Stimulated activated CD4-positive, alpha-beta T cell treated with anti-CD3 and anti-CD28 coated beads, Interleukin-2, amount 100 ng/mL, for 48 hours (primary cell): Measurements from ENCODE around the gene FAM240A.

Experiments used
- DNase-seq, 2 donors: peaks; one replicate each; pipeline ENCODE4 v3.0.0-alpha.2; 2020

FAM240A gene

DNA sequence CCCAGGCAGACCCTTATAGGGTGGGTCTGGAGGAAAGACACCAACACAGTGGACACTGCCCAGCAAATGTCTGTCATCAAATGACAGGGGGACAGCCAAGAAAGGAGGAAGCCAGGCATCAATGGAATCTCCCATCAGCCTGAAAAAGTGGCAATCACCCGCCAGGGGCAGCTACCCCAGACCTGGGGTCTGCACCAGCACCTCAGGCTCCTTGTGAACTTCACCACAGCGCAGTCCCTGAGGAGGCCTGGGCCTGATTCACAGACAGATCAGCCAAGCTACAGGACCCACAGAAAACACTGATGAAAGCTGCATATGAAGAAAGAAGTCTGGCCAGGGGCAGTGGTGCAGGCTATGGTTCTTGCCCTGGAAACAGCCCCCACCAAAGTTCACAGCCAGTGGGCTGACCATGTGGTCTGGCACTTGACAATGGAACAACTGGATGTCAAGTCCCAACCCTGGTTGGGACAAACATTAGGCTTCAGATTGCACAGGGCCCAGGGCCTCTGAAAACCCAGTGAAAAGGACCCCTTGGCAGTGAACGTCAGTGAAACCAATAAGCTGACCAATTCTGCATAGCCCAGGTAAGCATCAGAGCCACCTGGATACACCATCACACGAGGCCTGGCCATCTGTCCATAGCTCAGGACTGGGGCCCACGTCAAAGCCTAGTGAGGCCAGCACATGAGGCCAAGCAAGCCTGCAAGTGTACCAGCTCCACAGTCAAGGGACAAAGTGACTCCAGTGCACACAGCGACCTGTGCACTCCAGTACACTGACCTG is 52.1 kb downstream of the FAM240A start:
- DNase-seq, result no peak

DNA sequence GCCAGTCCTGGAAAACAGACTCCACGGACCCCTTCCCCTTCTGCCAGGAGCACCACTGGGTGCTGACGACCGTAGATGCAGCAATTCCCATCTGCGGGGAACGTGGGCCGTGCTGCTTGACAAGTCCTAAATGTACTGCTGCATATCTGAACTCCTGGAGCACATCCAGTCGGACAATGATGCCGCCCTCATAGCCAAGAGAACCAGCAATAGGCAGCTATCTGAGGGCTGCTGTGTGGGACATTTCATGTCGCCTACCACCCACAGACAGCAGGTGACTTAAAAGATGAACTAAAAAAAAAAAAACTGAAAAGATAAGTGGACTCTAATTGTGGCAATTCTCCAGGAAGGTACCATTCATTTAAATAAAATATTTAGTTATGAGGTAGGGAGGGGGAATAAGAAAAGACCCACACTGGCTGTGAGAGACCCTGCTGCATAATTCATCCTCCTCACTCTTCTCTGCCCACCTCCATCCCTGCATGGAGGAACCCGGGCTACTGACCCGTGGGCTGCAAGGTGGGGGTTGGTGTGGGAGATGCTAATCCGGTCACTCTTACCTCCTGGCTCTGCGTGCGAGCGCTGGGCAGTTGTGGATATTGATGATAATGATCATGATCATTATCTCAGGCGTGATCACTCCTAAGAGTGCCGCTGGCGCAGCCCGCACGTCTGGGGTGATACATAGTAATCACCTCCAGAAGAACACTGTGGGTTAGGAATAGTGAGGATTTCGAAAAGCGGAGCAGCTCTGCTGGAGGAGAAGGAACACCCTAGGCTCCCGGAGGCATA is 52.8 kb downstream of the FAM240A start:
- no peak for DNase-seq

DNA sequence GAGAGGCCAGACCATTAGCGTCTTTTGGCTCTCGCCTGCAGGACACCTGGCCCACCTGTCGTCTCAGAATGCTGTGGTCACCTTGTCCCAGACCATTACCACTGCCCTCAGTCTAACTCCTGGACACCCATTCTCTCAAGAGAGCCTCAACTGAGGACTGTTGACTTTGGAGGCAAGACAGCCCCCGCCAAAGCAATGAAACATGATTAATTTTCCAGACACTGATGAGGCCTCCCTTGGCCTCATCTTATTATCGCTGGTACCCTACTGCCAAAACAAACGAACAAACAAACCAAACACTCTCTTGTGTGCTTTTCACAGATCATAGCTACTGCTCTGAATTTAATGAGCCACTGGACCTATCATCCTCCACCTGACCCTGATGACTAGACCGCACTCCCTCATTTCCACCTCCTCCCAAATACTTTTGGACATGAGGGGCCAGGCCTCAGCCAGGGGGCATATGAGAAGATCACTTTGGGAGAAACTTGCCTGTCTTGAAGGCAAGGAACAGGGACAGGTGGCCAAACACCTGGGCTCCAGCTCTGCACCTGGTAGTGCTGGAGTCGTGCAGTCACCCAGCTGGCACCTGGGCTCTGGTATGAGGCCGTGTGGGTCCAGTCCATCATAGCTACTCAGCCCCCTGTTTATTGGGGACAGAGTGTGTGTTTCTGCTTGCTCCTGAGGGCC is 53.6 kb downstream of the FAM240A start:
- DNase-seq, result no peak

DNA sequence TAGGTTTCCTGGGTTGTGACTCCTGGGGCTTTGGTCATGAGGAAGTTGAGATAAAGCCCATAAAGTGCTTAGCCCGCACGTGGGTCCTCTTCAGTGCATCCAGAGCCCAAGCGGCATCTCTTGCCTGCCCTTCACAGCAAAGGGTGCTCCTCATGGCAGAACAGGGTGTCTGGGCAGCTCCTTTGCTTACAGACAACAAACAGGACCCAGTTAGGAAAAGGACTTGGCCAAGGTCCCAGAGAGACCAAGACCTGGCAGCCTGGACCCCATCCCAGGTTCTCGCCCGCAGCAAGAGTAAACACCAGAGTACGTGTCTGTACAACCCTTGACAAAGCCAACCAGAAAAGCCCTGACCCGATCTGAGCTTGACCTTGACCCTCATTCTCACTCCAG is 54.1 kb downstream of the FAM240A start:
- DNase-seq, result no peak

DNA sequence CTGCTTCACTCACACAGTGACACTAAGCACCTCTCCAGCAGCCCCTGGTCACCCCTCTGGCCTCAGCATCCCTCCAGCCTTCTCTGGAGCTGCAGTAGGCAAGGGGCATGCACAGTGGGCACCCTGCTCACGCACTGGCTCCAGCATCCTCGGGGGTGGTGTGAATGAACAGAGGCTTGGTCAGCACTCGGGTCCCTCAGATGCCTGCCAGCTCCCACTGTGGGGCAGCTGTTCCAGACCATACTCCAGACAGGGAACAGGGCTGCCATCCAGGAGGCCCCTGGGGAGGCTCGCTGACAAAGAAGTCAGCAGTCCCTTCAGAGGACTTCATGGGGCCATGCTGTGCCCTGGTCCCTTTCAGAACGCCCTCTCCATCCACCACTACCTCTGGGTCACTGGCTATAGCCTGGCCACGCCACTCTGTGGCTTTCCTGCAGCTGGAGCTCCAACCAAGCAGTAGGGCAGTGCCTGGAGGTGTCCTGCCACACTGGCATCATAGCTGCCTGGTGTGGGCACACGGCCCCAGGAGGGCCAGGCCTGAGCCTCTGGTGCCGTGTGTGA is 54.8 kb downstream of the FAM240A start:
- no peak for DNase-seq

DNA sequence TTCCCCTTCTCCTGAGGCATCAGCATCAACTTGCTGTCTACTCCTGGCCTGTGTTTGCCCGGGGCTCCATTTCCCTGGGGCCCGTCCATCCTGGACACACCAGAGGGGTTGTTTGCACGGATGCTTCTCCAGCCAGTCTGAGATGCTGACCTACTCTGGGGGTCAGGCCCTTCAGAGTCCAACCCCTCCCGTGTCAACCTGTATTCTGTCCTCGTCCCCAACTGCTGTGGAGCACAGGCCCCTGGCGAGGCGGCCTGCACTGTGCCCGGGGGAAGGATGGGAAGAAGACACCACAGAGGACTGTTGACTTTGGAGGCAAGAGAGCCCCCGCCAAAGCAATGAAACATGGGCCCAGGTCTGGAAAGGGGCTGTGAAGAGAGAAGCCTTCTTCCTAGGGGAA is 55.3 kb downstream of the FAM240A start:
- DNase-seq, result no peak

DNA sequence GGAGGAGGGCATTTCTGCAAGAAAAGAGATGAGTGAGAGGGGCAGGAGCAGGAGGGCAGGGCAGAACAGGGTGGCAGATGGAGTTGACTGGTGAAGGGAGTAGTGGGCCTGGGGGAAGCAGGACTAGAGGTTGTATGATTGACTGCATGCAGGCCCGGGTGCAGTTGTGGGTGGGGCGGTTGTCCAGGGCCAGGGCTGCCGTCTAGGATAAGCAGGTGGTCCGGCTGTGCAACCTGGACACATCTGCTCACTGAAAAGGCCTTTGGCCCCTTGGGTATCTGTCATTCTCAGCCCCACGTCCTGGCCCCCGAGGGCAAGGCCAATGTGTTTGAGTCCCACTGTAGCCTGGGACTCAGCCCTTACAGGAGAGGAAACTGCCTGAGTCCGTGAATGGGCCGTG is 55.8 kb downstream of the FAM240A start:
- no peak for DNase-seq

DNA sequence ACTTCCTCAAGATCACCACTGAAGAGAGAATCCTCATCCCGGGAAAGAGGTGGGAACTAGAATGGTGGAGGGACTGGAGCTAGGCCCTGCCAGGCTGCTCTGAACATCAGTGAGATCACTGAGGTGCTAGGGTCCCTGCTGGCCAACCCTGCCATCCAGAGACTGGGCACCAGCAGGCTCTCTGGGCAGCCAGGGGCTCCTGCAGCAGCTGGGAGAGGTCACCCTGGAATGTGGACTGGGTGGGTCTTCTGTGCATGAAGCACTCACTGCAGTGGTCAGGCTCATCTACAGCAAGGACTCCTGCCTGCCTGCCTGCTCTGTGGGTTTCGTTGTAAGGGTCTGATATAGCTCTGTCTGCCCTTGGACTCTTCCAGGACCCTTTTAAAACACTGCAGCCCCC is 56.3 kb downstream of the FAM240A start:
- no peak for DNase-seq

DNA sequence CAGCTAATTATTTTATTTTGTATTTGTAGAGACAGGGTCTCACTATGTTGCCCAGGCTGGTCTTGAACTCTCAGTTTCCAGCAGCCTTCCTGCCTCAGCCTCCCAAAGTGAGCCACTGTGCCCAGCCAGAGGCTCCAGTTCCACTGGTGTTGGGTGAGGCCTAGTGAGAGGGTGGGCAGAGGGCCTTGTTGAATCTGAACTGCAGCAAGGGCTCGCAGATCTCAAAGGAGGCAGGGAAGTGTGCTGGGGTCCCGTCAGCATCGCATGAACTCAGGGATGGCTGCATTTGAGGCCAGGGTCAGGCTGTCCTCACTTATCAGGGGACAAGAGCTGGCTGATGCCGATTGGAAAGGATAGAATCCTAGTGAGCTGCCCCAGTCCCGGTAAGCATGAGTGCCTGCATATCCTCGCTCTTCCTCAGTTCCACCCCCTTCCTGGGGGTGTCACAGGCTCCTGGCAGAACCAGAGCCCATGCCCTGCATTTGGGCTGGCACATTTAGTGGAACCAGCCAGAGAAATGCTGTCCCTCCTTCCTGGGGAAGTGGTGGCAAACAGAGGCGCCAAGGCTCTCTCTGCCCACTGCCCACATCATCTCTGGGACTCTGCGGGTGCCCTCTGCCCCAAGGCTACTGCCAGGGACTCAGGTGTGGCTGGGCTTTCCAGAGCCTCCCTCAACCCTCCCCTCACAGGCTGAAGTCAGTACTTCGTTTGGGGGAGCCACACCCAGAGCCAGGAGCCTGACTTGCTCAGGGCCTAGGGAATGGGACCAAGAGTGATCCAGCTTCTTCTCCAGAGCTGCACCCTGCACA is 57.1 kb downstream of the FAM240A start:
- no peak for DNase-seq

DNA sequence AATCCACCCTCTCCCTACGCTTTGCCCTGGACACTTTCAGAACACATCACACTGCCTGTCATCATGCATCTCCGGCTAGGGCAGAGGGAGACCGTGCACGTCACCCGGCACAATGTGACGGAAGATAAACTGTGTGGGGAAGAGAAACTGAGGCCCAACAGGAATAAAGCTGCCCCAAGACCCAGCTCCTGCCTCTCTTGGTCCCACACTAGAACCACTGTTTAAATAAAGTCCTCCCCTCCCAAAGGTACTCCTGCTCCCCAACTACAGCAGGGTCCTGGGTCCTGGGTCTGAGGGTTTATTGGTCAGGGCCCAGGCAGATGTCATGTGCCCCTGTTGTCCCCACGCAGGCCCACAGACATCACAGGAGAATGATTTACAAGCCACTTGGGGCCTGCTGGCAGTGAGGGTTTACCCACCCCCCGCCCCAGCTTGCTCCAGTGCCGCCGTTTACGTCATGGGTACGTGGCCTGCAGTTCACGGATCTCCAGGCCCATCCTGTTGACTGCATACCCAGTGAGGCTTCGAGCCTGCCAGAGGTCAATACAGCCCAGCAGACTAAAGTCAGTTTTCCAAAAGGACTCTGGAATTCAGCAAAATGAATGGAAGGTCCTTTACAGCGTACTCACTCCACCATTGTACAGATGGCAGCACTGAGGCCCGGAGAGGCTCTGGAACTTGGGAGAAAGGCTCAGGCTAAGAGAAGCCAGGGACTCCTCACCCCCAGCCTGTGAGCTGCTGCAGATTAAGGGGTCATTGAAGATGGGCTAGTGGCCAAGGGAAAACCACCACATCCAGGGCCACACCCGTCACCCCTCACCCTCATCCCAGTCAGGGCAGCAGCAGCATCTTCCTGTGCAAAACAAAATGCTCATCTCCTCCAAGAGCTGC is 57.9 kb downstream of the FAM240A start:
- no peak for DNase-seq

DNA sequence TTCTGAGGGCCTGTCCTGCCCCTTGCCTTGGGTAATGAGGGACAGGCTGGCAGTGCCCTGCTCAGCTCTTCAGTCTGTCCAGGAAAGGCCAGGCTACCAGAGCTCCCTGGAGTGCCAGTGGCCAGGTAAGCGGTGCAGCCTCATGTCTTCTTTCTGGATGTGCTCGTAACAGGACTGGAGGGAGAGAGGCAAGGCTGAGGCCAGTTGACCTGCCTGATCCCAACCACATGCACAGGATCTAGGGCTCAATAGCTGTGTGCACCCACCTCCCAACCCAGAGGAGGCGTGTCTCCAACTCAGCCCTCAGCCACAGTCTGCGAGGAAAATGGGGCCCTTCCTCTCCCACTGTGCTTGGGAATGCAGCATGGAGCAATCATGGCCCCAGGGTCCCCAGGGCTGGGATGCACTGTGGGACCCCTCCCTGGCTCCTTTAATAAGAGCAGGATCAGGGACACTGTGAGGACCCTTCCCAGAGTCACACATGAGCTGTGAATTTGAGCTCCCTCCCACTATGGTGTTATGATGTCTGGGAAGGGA is 58.6 kb downstream of the FAM240A start:
- DNase-seq, result no peak

DNA sequence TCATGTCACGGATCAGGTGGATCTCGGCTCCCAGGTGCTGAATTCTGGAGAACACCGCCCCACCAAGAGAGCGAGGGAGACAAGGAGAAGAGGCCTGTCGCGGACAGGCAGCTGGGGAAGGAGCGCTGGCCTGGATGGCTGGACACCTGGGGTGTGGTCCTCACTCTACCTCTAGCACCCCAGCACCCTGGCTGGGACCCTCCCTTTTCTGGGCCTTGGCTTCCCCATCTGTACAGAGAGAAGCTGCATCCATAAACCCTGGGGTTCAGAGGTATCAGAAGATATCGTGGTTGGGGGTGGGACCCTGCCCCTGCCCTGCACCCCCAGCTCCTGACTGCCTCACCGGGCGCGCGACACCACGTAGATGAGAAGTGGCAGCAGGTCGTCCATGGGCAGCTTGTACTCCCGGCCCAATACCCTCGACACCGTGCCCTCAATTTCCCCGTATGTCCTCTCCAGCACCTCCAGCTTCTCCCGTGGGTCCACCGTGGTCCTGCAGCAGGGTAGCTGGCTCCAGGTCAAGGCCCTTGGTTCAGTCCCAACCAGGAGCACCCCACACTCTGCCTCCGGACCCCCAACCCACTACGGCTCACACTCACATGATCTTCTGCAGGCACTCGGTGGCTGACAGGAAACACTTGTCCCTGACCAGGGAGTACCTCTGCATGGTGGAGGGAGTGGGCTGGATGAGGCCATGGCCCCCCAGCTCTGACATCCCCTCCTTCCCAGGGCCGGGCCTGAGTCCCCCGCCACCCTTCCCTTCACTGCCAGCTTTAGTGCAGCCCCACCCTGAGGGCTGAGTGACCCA is 59.4 kb downstream of the FAM240A start:
- DNase-seq, result no peak

DNA sequence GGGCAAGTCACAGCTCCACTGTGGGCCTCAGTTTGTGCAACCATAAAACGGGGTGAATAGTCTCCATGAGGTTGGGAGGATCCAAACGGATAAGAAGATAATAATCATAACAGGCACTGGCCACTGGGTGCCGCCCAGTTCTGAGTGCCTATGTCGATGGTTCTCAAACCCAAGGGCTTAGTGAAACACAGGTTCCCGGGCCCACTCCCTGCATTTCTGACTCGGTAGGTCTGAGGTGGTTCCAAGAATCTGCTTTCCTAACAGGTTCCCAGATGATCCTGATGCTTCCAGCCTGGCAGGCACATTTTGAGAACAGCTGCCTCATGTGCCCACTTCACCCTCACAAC is 60.0 kb downstream of the FAM240A start:
- no peak for DNase-seq

DNA sequence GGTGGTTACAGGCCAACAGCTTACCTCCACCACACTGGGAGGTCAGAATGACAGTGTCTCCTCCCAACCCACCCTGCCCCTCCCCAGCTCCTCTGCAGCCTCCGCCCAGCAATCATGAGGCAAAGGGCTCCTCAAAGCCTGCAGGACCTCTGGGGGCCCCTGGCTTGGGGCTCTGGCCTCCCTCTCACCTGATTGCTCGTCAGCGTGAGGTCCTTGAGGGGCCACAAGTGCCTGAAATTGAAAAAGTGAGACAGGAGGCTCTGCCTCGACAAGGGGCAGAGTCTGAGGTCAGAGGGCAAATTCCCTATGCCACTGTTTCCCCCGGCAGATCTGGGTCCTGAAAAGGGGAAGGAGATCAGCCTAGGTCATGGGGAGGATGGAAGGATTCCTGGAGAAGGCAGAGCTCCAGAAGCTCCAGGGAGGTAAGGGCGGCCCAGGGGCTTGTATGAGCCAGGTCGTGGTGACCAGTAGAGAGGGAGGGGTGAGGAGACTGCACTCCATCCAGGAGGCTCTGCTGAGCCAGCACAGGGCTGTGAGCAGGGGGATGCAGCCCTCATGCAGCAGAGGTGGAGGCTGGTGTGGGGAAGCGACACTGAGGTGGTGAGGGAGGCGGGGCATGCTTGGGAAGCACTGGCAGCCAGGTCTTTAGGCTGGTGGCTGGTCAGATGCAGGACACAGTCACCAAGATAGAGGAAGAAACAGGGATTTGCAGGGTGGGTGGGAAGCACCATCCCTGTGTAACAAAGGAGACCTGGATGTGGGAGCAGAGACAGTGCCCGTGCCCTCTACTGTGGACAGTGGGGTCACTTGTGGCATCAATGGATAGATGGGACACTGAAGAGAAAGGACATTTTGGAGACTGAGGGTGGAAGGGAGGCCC is 61.1 kb downstream of the FAM240A start:
- DNase-seq, result no peak

DNA sequence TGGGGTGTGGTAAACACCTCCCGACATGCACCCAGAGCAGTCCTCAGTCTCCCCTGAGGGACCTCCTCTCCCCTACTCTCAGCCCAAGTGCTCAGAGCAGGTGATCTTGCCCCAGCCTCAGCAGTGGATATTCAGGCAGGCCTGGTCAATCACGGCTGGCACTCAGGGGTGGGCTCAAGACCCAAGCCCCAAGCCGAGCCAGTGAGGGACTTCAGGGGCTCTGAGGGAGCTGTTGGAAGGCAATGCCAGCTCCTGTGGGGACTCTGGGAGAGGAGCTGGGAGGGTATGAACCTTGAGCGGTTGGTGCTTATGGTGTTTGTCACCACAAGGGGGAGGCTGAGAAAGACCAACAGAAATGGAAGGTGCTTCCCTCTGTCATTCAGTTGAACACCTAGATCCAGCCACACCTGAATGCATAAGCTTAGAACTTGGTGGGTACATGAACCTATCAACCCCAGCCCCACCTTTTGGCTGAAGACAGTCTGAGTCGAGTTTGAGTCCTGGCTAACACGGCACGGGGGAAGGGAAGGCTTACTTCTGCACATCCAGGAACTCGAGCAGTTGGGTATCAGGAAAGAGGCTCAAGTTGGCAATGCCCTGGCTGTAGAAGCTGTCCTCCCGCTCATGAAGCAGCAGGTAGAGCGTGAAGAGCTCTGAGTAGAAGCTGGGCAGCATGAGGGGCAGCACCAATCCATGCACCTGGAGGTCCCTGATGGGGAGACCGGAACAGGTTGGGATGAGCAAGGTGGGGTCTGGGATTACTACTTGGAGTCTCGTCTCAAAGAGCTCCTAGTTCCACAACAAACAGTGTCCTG is 61.9 kb downstream of the FAM240A start:
- no peak for DNase-seq

DNA sequence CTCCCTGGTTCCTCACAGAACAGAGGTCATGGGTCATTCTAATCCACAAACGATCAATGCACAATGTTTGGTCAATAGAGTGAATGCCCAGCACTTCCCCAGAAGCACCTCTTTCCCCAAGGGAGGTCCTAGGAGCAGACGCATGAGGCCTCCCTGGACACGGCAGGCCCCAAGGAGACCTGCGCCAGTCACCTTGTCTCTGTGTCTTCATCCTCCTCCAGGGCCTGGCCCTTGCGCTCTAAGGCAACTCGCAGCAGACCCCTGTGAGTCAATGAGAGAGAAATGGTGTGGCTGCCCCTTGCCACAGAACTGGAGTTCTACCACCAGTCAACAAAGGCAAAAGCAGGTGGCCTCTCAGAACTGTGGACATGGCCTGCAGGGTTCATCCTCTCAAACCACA is 63.1 kb downstream of the FAM240A start:
- DNase-seq, result no peak
